ENCODE measurements around the gene RPL9.

- TF ChIP-seq CTCF (conservative IDR thresholded peaks at IDR 0.05; ENCODE audit: low read depth in 2 of 2) (no peak), POLR2AphosphoS5 (IDR thresholded peaks at IDR 0.05; ENCODE audit: low read depth) (no peak), EZH2 (IDR thresholded peaks at IDR 0.05; ENCODE audit: low read depth, unreplicated experiment) (no peak), REST (IDR thresholded peaks at IDR 0.05; ENCODE audit: unreplicated experiment) (no peak), CREB1 (CRISPR knock-in tag; IDR thresholded peaks at IDR 0.05; ENCODE audit: low read depth) (no peak), EZH2phosphoT487 (IDR thresholded peaks at IDR 0.05; ENCODE audit: unreplicated experiment) (no peak), ZNF331 (CRISPR knock-in tag; IDR thresholded peaks at IDR 0.05; ENCODE audit: low read depth) (no peak), ZNF462 (CRISPR knock-in tag; IDR thresholded peaks at IDR 0.05) (no peak), ZNF114 (CRISPR knock-in tag; IDR thresholded peaks at IDR 0.05) (no peak), JUNB (IDR thresholded peaks at IDR 0.05; ENCODE audit: unreplicated experiment) (no peak), STAT1 (IDR thresholded peaks at IDR 0.05; ENCODE audit: unreplicated experiment) (no peak), ETS1 (IDR thresholded peaks at IDR 0.05) (no peak), NANOG (IDR thresholded peaks at IDR 0.05; ENCODE audit: borderline replicate concordance) (no peak)
Observed at GRCh38 chr4:39446483-39446841, 12.3 kb downstream of the RPL9 start.

All from GM23338 (cell line).